HUES64 (cell line): Measurements from ENCODE around the gene OAS3.

ENCODE experiments used
- H3K27ac ChIP-seq: 2 replicates; pipeline ENCODE4 v1.7.0; 2013; ENCODE audit warnings: low read depth, low read length, inconsistent platforms
- H3K27me3 ChIP-seq: 2 replicates; pipeline ENCODE4 v1.6.1; 2013; ENCODE audit warnings: mild to moderate bottlenecking, low read length; ENCODE audit not compliant: insufficient read depth
- H3K36me3 ChIP-seq: 2 replicates; pipeline ENCODE4 v1.6.1; 2013; ENCODE audit warnings: mild to moderate bottlenecking, low read length; ENCODE audit not compliant: insufficient read depth
- H3K4me1 ChIP-seq: 2 replicates; pipeline ENCODE4 v1.6.1; 2013; ENCODE audit warnings: mild to moderate bottlenecking, low read length, moderate library complexity; ENCODE audit not compliant: insufficient read depth
- H3K4me3 ChIP-seq: 2 replicates; pipeline ENCODE4 v1.5.1; 2013; ENCODE audit warnings: mild to moderate bottlenecking, low read length, moderate library complexity
- H3K9ac ChIP-seq: 2 replicates; pipeline ENCODE4 v1.6.1; 2013; ENCODE audit warnings: mild to moderate bottlenecking, low read depth, low read length
- H3K9me3 ChIP-seq: 2 replicates; pipeline ENCODE4 v1.6.1; 2013; ENCODE audit warnings: low read depth, low read length; ENCODE audit not compliant: insufficient read depth
- WGBS: fragments of 150-250, 120-280 bp; methylation state at CpG from one replicate; pipeline ENCODE4 v1.1.7; 2013; ENCODE audit warnings: missing lambda C conversion rate; 5-methylcytosine and 5-hydroxymethylcytosine counted together

OAS3 gene

DNA sequence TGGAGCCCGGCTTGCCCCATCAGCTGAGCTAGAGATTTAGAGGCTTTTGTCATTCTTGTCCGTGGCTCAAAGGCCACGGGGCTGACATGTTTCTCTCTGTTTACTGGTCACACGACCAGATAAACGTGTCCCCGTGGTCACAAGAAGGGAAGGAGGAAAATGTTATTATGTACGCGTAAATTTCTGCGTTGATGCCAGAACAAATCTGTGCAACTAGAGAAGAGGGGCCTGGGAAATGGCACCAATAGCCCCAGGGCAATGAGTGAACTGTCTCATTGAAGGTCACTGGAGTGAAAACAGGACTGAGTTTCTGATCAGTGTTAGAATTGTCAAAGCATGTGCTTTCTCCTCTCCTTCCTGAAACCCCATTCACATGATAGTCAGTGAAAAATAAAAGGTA lies 65.4 kb downstream of the OAS3 start:
- no peak overlapping the region for H3K9ac ChIP-seq
- 91% methylated on average over 9 of the region's 9 CpGs for whole genome bisulfite sequencing
- no peak overlapping the region for H3K27ac ChIP-seq
- no peaks in the 10 kb centered on the region for H3K36me3 ChIP-seq
- no peaks in the 10 kb centered on the region for H3K4me1 ChIP-seq
- H3K9me3 ChIP-seq, result no peaks in the 10 kb centered on the region
- no peaks in the 10 kb centered on the region for H3K27me3 ChIP-seq
- H3K4me3 ChIP-seq, result no peak overlapping the region

DNA sequence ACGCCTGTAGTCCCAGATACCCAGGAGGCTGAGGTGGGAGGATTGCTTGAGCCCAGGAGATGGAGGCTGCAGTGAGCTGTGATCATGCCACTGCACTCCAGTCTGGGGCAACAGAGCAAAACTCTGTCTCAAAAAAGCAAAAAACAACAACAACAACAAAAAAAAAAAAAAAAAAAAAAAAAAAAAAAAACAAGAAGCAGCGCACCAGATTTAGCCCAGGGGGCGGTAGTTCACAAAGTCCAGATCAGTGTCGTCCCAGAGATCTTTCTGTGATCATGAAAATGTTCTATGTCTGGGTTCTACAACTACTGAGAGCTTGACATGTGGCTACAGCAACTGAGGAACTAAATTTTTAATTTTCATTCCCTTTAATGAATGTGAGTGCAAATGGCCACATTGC lies 67.5 kb downstream of the OAS3 start:
- H3K27ac ChIP-seq, result no peak overlapping the region
- no peaks in the 10 kb centered on the region for H3K9me3 ChIP-seq
- no peak overlapping the region for H3K9ac ChIP-seq
- WGBS, result 72% methylated on average over 4 of the region's 4 CpGs
- no peak overlapping the region for H3K4me3 ChIP-seq
- H3K27me3 ChIP-seq, result no peaks in the 10 kb centered on the region
- H3K4me1 ChIP-seq, result no peaks in the 10 kb centered on the region
- H3K36me3 ChIP-seq, result no peaks in the 10 kb centered on the region

DNA sequence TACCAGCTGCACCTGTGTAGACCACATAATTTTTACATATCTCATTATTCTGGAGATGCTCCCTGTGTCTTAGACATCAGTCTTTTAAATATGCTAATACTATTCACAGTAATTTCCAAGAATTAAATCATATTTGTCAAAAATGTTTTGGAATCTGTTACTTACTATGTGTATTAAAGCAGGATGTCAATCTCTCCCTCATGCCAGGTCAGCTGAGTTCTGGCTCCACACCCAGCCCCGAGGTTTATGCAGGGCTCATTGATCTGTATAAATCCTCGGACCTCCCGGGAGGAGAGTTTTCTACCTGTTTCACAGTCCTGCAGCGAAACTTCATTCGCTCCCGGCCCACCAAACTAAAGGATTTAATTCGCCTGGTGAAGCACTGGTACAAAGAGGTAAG lies 67.9 kb downstream of the OAS3 start:
- Histone ChIP-seq H3K4me1 (no peaks in the 10 kb centered on the region), H3K9me3 (peaks cover 4% of the 10 kb centered on the region; the same call in 1 of the 2 replicates), H3K36me3 (no peaks in the 10 kb centered on the region), H3K4me3 (no peak overlapping the region), H3K27me3 (no peaks in the 10 kb centered on the region), H3K9ac (no peak overlapping the region), H3K27ac (no peak overlapping the region)
- WGBS, result 91% methylated on average over 7 of the region's 7 CpGs

DNA sequence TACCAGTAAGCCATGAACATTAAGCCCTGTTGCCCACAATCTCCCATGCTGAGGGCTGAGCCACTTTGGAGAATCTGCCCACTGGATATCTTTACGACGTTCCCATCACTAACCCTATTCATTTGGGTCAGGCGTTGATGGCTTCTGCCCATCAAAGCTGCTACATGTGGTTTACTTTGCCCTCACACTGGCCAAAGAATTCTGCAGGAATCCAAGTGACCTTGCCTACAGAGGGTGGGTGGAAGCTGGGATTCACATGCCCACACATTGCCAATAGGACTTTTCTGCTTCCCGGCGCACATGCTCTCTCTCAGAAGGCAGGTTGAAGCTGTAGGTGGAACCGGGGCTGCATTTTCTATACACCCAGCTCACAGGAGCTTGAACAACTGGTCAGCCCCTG lies 68.4 kb downstream of the OAS3 start:
- H3K4me3 ChIP-seq, result no peak overlapping the region
- H3K9ac ChIP-seq, result no peak overlapping the region
- peaks cover 8% of the 10 kb centered on the region for H3K9me3 ChIP-seq
- no peaks in the 10 kb centered on the region for H3K36me3 ChIP-seq
- WGBS, result 93% methylated on average over 6 of the region's 6 CpGs
- H3K27me3 ChIP-seq, result no peaks in the 10 kb centered on the region
- H3K4me1 ChIP-seq, result no peaks in the 10 kb centered on the region
- H3K27ac ChIP-seq, result no peak overlapping the region

DNA sequence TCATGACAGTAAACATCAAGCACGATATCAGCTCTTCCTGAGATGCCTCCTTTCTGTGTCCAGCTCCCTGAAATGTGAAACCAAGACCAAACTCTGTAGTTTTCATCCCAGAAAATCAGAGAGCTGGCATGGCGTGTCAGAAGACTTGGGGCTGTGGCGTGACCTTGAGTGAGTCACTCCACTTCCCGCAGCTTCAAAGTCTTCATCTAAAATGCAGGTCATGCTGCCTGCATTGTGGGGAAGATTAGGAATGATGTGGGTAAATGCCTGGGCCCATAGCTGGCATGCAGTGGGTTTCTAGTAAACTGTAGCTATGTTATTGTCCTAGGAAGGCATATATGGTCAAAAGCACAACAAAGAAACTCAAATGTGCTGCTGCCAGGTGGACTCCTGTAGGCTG lies 68.9 kb downstream of the OAS3 start:
- Histone ChIP-seq H3K36me3 (no peaks in the 10 kb centered on the region), H3K9me3 (peaks cover 12% of the 10 kb centered on the region), H3K27ac (no peak overlapping the region), H3K9ac (no peak overlapping the region), H3K27me3 (no peaks in the 10 kb centered on the region), H3K4me3 (no peak overlapping the region), H3K4me1 (no peaks in the 10 kb centered on the region)
- WGBS, result 79% methylated on average over 4 of the region's 4 CpGs

DNA sequence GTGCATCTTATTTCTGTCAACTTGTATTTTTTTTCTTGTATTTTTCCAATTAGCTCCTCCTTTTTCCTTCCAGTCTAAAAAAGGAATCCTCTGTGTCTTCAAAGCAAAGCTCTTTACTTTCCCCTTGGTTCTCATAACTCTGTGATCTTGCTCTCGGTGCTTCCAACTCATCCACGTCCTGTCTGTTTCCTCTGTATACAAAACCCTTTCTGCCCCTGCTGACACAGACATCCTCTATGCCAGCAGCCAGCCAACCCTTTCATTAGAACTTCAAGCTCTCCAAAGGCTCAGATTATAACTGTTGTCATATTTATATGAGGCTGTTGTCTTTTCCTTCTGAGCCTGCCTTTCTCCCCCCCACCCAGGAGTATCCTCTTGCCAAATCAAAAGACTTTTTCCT lies 72.4 kb downstream of the OAS3 start:
- WGBS, result 88% methylated on average over 2 of the region's 2 CpGs
- Histone ChIP-seq H3K4me3 (no peak overlapping the region), H3K36me3 (no peaks in the 10 kb centered on the region), H3K27ac (no peak overlapping the region), H3K9ac (no peak overlapping the region), H3K9me3 (peaks cover 12% of the 10 kb centered on the region), H3K27me3 (no peaks in the 10 kb centered on the region), H3K4me1 (no peaks in the 10 kb centered on the region)

DNA sequence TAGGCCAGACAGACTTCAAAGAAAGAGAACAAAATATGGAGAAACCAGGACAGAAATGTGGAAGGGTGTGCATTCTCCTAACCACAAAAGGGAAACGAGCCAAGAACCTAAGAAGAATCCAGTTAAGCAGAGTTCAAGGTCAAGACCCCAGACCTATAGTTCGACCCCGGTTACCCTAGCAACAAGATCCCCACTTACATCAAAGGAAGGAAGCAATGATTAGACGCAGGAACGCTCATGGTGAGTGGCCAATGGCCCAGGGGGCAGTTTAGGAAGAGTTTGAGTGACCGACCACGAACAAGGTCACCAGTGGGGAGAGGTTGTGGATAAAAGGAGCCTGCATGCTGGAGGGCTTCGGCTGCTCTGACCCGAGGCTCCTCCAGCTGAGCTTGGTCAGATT lies 76.3 kb downstream of the OAS3 start:
- H3K4me1 ChIP-seq, result peaks cover 6% of the 10 kb centered on the region; the same call in 1 of the 2 replicates
- H3K9ac ChIP-seq, result no peak overlapping the region
- H3K36me3 ChIP-seq, result no peaks in the 10 kb centered on the region
- peaks cover 12% of the 10 kb centered on the region for H3K9me3 ChIP-seq
- H3K27me3 ChIP-seq, result no peaks in the 10 kb centered on the region
- H3K27ac ChIP-seq, result no peak overlapping the region
- 93% methylated on average over 9 of the region's 9 CpGs for WGBS
- H3K4me3 ChIP-seq, result no peak overlapping the region

DNA sequence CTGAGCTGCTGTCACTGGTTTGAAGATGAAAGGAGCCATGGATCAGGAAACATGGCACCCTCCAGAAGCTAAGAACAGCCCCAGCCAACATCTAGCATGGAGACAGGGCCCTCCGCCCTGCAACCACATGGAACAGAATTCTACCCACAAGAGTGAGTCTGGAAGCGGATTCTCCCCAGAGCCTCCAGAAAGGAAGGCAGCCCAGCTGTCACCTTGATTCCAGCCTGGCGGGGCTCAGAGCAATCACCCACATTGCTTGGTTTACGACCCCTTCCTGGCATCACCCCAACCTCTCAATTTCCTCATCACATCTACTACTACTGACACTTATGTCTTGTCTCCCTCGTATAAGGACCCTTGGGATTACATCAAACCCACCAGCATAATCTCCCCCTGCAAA lies 78.5 kb downstream of the OAS3 start:
- Histone ChIP-seq H3K27ac (no peak overlapping the region), H3K27me3 (no peaks in the 10 kb centered on the region), H3K9ac (no peak overlapping the region), H3K36me3 (no peaks in the 10 kb centered on the region), H3K4me1 (peaks cover 7% of the 10 kb centered on the region; the same call in 1 of the 2 replicates), H3K9me3 (peaks cover 2% of the 10 kb centered on the region), H3K4me3 (no peak overlapping the region)
- WGBS, result 88% methylated on average over 5 of the region's 5 CpGs

DNA sequence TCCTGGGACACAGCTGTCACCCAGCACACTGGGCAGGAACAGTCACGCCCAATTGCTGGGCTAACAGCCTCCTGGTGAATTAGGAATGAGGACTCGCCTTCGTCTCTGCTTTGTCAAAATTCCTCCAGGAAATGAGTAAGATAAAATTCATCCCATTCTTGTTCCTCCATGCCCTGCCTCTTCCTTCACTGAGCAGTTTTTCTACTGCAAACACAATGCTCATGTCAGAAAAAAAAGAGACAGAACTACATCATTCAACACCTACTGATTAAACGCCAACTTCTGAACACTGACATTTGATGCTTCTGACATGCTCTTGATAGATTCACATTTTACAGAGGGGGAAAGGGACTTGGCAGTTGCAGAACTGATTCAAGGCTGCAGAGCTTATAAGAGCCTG lies 80.8 kb downstream of the OAS3 start:
- H3K9me3 ChIP-seq, result no peaks in the 10 kb centered on the region
- no peak overlapping the region for H3K4me3 ChIP-seq
- no peak overlapping the region for H3K27ac ChIP-seq
- no peaks in the 10 kb centered on the region for H3K27me3 ChIP-seq
- peaks cover 7% of the 10 kb centered on the region; the same call in 1 of the 2 replicates for H3K4me1 ChIP-seq
- WGBS, result 75% methylated on average over 4 of the region's 4 CpGs
- no peaks in the 10 kb centered on the region for H3K36me3 ChIP-seq
- H3K9ac ChIP-seq, result no peak overlapping the region

DNA sequence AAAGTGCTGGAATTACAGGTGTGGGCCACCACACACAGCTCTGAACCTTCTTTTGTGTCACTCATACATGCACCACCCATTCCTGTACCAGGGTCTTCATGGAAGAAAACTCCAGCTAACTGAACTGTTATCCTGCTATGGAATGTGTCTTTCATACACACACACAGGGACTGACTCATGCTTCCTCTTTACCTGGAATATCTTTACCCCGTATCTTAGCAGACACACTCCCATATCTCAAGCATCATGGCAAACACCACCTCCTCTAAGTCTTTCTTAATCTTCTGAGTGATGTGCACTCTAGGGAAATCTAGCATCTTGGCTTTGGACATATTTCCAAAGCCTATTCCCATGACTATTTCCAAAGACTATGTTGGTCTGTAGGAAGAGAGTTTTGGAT lies 83.2 kb downstream of the OAS3 start:
- 88% methylated on average over 1 of the region's 1 CpG for WGBS
- H3K4me1 ChIP-seq, result peaks cover 7% of the 10 kb centered on the region; the same call in 1 of the 2 replicates
- H3K4me3 ChIP-seq, result no peak overlapping the region
- H3K27ac ChIP-seq, result no peak overlapping the region
- peaks cover 5% of the 10 kb centered on the region; the same call in 1 of the 2 replicates for H3K9me3 ChIP-seq
- no peaks in the 10 kb centered on the region for H3K36me3 ChIP-seq
- no peaks in the 10 kb centered on the region for H3K27me3 ChIP-seq
- no peak overlapping the region for H3K9ac ChIP-seq
